Activated naive CD4-positive, alpha-beta T cell treated with anti-CD3 and anti-CD28 coated beads, Interleukin-2, amount 50 U/mL, for 24 hours (primary cell): Measurements from ENCODE around the gene SNRPF.
"Not testable (repeated sequence)": the region's sequence is repeated elsewhere in the genome, so short reads cannot be mapped to it uniquely, and the experiment has no call there.

Experiments
- H3K27ac Mint-ChIP-seq: one replicate; pipeline ENCODE4 v1.8.0; 2021; ENCODE audit warnings: mild to moderate bottlenecking, mixed read lengths
- H3K27me3 Mint-ChIP-seq: one replicate; pipeline ENCODE4 v1.8.0; 2021; ENCODE audit warnings: mixed read lengths
- H3K36me3 Mint-ChIP-seq: one replicate; pipeline ENCODE4 v1.8.0; 2021; ENCODE audit warnings: mixed read lengths
- H3K4me1 Mint-ChIP-seq: one replicate; pipeline ENCODE4 v1.8.0; 2021; ENCODE audit warnings: mixed read lengths
- H3K4me3 Mint-ChIP-seq: one replicate; pipeline ENCODE4 v1.8.0; 2021; ENCODE audit warnings: mild to moderate bottlenecking, mixed read lengths
- H3K9me3 Mint-ChIP-seq: one replicate; pipeline ENCODE4 v1.8.0; 2021; ENCODE audit warnings: mixed read lengths

Gene SNRPF

DNA sequence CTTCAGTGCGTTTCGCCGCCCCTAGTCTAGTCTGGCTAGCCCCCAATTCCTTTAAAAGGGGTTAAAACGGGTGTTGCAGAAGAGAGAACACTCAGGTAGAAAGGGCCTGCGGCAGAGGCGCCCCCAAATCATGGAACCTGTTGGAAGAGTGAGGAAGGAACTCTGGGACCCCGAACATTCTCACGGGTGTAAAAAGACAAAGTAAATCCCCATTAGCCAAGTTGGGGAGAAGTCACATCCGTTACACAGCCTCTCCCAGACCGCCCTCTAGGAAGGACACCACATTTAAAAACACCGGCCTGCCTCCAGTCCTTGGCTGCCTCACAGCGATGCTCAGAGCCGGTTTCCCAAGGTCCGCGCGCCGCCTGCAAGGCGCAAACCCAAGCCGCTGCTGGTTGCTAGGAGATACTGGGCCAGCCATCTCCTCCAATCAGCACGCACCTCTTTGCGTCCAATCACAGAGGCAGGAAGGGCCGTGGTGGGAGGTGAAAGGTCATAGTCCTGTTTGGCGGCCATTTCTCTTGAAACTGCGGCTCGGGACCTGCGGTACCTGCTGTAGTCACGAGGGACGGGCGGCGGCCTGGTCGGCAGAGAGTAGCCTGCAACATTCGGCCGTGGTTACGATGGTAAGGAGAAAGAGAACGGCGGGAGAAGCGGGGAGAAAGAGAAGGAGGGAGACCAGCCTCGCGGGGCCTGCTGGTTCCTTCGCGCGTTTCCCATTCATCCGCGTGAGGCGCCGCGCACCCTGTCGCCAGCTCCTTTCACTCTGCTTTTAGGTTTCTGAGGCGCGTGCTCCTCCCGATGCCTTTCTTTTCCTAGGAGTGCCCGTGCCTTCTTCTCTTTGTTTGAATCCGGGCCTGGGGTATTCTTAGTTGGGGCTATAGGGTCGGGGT, at the start of gene SNRPF:
Gene SNRPF, plus strand, starts transcription at position 502 of the 893 bp plus-strand sequence. Its CDS starts 122 bp downstream, at position 624.
- Mint-ChIP-seq H3K27me3 (peaks cover 3% of the 10 kb centered on the region), H3K27ac (no peak within 1 kb of the TSS), H3K4me1 (peaks cover 26% of the 10 kb centered on the region), H3K4me3 (no peak within 1 kb of the TSS), H3K36me3 (peaks cover 21% of the 10 kb centered on the region), H3K9me3 (no peaks in the 10 kb centered on the region)

DNA sequence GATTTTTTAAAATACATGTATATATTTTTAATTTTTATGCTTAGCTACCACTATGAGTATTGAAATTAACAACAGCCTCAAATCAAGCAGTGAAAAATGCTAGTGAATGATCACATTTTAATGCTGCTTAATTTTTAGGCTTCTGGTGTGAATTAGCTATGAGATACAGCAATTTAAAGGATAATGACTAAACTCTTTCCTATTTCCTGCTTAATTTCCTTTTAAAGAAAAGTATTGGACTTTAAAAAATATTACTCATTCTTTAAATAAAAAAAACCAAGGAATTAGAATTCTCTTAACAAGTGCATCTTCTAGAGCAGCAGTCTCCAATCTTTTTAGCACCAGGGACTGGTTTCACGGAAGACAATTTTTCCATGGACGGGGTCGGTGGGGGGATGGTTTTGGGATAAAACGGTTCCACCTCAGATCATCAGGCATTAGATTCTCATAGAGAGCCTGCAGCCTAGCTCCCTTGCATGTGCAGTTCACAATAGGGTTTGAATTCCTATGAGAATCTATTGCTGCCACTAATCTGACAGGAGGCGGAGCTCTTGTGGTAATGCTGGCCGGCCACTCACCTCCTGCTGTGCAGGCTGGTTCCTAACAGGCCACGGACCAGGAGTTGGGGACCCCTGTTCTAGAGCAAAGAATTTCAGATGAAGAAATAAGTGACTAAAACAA, 49.6 kb upstream of the SNRPF start:
- H3K4me1 Mint-ChIP-seq = no peaks in the 10 kb centered on the region
- H3K36me3 Mint-ChIP-seq = no peaks in the 10 kb centered on the region
- H3K4me3 Mint-ChIP-seq = no peak overlapping the region
- H3K27ac Mint-ChIP-seq = no peak overlapping the region
- no peaks in the 10 kb centered on the region for H3K9me3 Mint-ChIP-seq
- H3K27me3 Mint-ChIP-seq = peaks cover 11% of the 10 kb centered on the region

GRCh38 chr12:95810411-95810810, 48.3 kb upstream of the SNRPF start:
- Mint-ChIP-seq H3K27me3 (peaks cover 8% of the 10 kb centered on the region), H3K36me3 (no peaks in the 10 kb centered on the region), H3K27ac (no peak overlapping the region), H3K4me3 (no peak overlapping the region), H3K9me3 (no peaks in the 10 kb centered on the region), H3K4me1 (no peaks in the 10 kb centered on the region)

GRCh38 chr12:95812155-95812554, 46.6 kb upstream of the SNRPF start:
- not testable (repeated sequence) for H3K27me3 Mint-ChIP-seq, H3K36me3 Mint-ChIP-seq, H3K9me3 Mint-ChIP-seq, H3K4me1 Mint-ChIP-seq, H3K4me3 Mint-ChIP-seq, H3K27ac Mint-ChIP-seq

- Mint-ChIP-seq H3K36me3 (no peaks in the 10 kb centered on the region), H3K27me3 (peaks cover 5% of the 10 kb centered on the region), H3K27ac (no peak overlapping the region), H3K4me1 (no peaks in the 10 kb centered on the region), H3K9me3 (no peaks in the 10 kb centered on the region), H3K4me3 (no peak overlapping the region)
Observed at GRCh38 chr12:95815632-95816212, 43.0 kb upstream of the SNRPF start.

GRCh38 chr12:95820096-95820703, 38.6 kb upstream of the SNRPF start:
- peaks cover 6% of the 10 kb centered on the region for H3K27me3 Mint-ChIP-seq
- H3K4me3 Mint-ChIP-seq = no peak overlapping the region
- H3K36me3 Mint-ChIP-seq = no peaks in the 10 kb centered on the region
- no peak overlapping the region for H3K27ac Mint-ChIP-seq
- H3K4me1 Mint-ChIP-seq = no peaks in the 10 kb centered on the region
- no peaks in the 10 kb centered on the region for H3K9me3 Mint-ChIP-seq

- H3K27ac Mint-ChIP-seq = no peak overlapping the region
- no peaks in the 10 kb centered on the region for H3K36me3 Mint-ChIP-seq
- no peaks in the 10 kb centered on the region for H3K4me1 Mint-ChIP-seq
- peaks cover 8% of the 10 kb centered on the region for H3K27me3 Mint-ChIP-seq
- no peaks in the 10 kb centered on the region for H3K9me3 Mint-ChIP-seq
- H3K4me3 Mint-ChIP-seq = no peak overlapping the region
Observed at GRCh38 chr12:95829395-95829794, 29.4 kb upstream of the SNRPF start.

DNA sequence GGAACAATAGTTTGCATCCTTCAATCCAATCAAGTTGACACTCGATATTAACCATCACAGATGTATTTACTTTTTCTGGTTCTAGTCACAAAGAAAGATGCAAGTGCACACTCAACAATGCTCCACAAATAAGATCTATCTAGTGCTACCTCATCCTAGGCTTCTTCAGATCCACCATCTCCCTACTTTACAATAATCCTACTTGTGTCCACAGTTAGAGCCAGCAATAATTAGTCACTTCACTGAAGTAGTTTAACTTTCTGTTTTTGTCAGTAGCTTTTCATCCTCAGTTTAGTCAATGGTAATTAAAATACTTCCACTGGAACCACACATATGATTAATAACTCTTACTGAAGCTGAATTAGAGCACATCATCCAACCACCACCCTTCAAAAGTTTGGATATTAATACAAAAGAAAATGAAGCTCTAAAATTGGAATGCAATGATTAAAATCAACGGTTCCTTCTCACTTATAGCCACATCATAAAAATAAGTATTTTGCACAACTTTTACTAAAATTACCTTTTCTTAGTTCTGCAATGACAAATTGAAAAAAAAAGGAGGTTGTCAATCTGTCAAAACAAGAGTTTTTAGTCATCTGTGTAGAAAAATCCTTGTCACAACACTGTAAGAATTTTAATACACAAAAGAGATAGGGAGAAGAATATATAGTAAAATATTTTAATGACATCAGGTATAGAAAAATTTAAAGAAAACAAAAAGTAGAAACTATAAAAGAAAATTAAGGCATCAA, 28.2 kb upstream of the SNRPF start:
- Mint-ChIP-seq H3K27ac (no peak overlapping the region), H3K9me3 (no peaks in the 10 kb centered on the region), H3K4me3 (no peak overlapping the region), H3K27me3 (peaks cover 10% of the 10 kb centered on the region), H3K4me1 (no peaks in the 10 kb centered on the region), H3K36me3 (no peaks in the 10 kb centered on the region)

DNA sequence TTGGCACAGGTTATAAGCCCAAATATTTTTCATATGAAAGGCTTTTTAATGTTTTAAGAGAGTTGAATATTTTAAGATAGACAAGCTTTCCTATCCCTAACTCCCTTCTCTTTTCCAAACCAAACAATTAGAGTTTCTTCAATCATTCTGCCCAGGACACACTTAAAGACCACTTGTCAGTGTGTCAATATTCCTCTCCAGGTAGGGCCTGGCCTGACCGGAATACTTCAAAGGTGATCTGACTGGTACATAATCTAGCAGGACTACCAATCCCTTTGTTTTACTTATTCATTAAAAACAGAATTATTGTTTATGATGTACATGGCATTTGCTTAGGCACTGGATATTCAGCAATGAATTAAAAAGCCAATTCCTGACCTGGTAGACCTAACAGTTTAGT, 24.2 kb upstream of the SNRPF start:
- no peak overlapping the region for H3K4me3 Mint-ChIP-seq
- H3K36me3 Mint-ChIP-seq = no peaks in the 10 kb centered on the region
- peaks cover 14% of the 10 kb centered on the region for H3K27me3 Mint-ChIP-seq
- H3K27ac Mint-ChIP-seq = no peak overlapping the region
- peaks cover 7% of the 10 kb centered on the region for H3K4me1 Mint-ChIP-seq
- no peaks in the 10 kb centered on the region for H3K9me3 Mint-ChIP-seq

DNA sequence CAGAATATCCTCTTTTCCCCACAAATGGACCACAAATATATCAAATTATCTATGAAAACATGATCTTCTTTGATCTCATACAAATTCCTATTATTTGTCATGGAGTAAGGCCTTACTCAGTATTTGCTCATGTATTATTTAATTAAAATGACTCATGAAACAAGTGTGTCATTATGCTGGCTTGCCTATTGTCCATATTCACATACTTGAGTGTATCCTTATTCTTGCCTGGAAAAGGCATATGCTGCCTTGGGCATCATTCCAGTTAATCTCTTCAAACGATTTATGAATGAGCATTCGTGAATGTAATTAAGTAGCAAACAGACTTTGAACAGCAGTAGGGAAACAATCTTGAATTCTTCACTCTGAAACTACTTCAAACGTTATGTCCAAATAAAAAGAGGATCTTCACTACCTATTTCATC, 22.6 kb upstream of the SNRPF start:
- H3K4me1 Mint-ChIP-seq = peaks cover 7% of the 10 kb centered on the region
- H3K9me3 Mint-ChIP-seq = no peaks in the 10 kb centered on the region
- no peak overlapping the region for H3K27ac Mint-ChIP-seq
- H3K4me3 Mint-ChIP-seq = no peak overlapping the region
- H3K27me3 Mint-ChIP-seq = peaks cover 11% of the 10 kb centered on the region
- H3K36me3 Mint-ChIP-seq = no peaks in the 10 kb centered on the region

DNA sequence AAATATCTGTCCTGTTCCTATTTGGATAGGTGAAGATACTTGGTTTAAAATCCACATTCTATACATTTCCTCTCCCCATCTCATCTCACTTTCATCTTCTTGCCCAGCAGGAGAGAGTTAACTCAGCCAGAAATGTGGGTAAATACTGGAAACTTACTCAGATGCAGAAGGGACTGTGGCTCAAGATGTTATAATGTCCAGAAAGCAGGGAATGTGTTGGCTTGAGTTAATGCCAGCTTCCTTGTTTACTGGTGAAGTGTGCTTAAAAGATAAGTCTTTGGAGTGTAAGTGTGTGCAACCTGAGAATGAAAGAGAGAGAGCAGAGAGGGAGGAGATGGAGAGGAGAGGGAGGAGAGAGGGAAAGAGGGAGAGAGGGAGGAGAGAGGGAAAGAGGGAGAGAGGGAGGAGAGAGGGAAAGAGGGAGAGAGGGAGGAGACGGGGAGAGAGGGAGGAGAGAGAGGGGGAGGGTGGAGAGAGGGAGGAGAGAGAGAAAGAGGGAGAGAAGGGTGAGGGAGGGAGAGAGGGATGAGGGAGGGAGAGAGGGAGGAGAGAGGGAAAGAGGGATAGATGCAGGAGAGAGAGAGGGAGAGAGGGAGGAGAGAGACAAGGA, 22.0 kb upstream of the SNRPF start:
- Mint-ChIP-seq H3K9me3 (no peaks in the 10 kb centered on the region), H3K27ac (no peak overlapping the region), H3K4me1 (peaks cover 7% of the 10 kb centered on the region)

GRCh38 chr12:95837240-95838038, 21.3 kb upstream of the SNRPF start:
- H3K9me3 Mint-ChIP-seq = no peaks in the 10 kb centered on the region

More for the DNA sequence above, 22.0 kb upstream of the SNRPF start:
- Mint-ChIP-seq H3K27me3 (peaks cover 10% of the 10 kb centered on the region), H3K4me3 (no peak overlapping the region), H3K36me3 (no peaks in the 10 kb centered on the region)

GRCh38 chr12:95838125-95838524, 20.6 kb upstream of the SNRPF start:
- Mint-ChIP-seq H3K4me3 (no peak overlapping the region), H3K27ac (no peak overlapping the region), H3K4me1 (peaks cover 7% of the 10 kb centered on the region), H3K9me3 (no peaks in the 10 kb centered on the region), H3K27me3 (peaks cover 9% of the 10 kb centered on the region), H3K36me3 (no peaks in the 10 kb centered on the region)

More at GRCh38 chr12:95837240-95838038, 21.3 kb upstream of the SNRPF start:
- H3K4me1 Mint-ChIP-seq = peaks cover 7% of the 10 kb centered on the region
- no peak overlapping the region for H3K4me3 Mint-ChIP-seq
- H3K27ac Mint-ChIP-seq = no peak overlapping the region
- H3K36me3 Mint-ChIP-seq = no peaks in the 10 kb centered on the region
- peaks cover 9% of the 10 kb centered on the region for H3K27me3 Mint-ChIP-seq

DNA sequence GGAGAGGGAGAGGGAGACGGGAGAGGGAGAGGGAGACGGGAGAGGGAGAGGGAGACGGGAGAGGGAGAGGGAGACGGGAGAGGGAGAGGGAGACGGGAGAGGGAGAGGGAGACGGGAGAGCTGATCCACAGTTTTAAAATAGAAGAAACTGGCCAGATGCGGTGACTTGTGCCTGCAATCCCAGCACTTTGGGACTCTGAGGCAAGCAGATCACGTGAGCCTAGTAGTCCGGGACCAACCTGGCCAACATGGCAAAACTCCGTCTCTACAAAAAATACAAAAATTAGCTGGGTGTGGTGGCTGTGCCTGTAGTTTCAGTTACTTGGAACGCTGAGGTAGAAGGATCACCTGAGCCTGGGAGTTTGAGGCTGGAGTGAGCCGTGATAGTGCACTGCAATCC, 16.3 kb upstream of the SNRPF start:
- H3K27me3 Mint-ChIP-seq, H3K4me3 Mint-ChIP-seq, H3K9me3 Mint-ChIP-seq, H3K27ac Mint-ChIP-seq, H3K36me3 Mint-ChIP-seq, H3K4me1 Mint-ChIP-seq: not testable (repeated sequence)
